HepG2 (cell line): ENCODE measurements around the gene LOXL3. TPM values are rescaled to one million over a fixed set of nuclear protein-coding genes. Genes with fewer than 3 reads are reported as not detected.

Source experiments
- ATF1 ChIP-seq: IDR thresholded peaks from 2 replicates; pipeline ENCODE4 v1.6.1; 2016; ENCODE audit warnings: mild to moderate bottlenecking, control low read depth
- CREB1 ChIP-seq, 2 experiments: fragments of 450-650 bp in 1 of 2; IDR thresholded peaks; 2 replicates each; pipeline ENCODE4 v1.6.1; 2016 to 2017; ENCODE audit warnings: control low read depth in 1 of 2, mild to moderate bottlenecking in 1 of 2, missing compliant biosample characterization in 1 of 2, missing genetic modification characterization in 1 of 2
- HMG20A ChIP-seq: IDR thresholded peaks from 2 replicates; pipeline ENCODE4 v1.6.1; 2016; ENCODE audit warnings: borderline replicate concordance
- HNRNPH1 ChIP-seq: fragments of 200-400 bp; formaldehyde crosslinking; optimal IDR thresholded peaks from 2 replicates; pipeline ENCODE3; 2017; ENCODE audit warnings: mild to moderate bottlenecking, low read depth, low read length
- HOXD1 ChIP-seq: sonication (generic); formaldehyde crosslinking; IDR thresholded peaks from 2 replicates; pipeline ENCODE4 v1.5.0; 2020; ENCODE audit warnings: missing genetic modification reagents
- JARID2 ChIP-seq: sonication (generic); formaldehyde crosslinking; IDR thresholded peaks from 2 replicates; pipeline ENCODE4 v1.8.1; 2023; ENCODE audit warnings: missing genetic modification reagents, inconsistent platforms; ENCODE audit not compliant: insufficient replicate concordance
- KDM4B ChIP-seq: sonication (generic); formaldehyde crosslinking; IDR thresholded peaks from 2 replicates; pipeline ENCODE4 v1.4.0; 2020; ENCODE audit warnings: missing genetic modification reagents
- MED8 ChIP-seq: sonication (generic); formaldehyde crosslinking; IDR thresholded peaks from 2 replicates; pipeline ENCODE4 v1.8.1; 2023; ENCODE audit warnings: mild to moderate bottlenecking, missing genetic modification reagents; ENCODE audit not compliant: insufficient replicate concordance
- PHB2 ChIP-seq: fragments of 450-650 bp; IDR thresholded peaks from 2 replicates; pipeline ENCODE4 v1.6.1; 2018; ENCODE audit not compliant: partially characterized antibody
- ZC3H13 ChIP-seq: sonication (generic); formaldehyde crosslinking; IDR thresholded peaks from 2 replicates; pipeline ENCODE4 v1.8.1; 2023; ENCODE audit warnings: mild to moderate bottlenecking, missing genetic modification reagents, moderate library complexity
- ZKSCAN5 ChIP-seq: sonication (generic); formaldehyde crosslinking; IDR thresholded peaks from 2 replicates; pipeline ENCODE4 v1.5.1; 2020; ENCODE audit warnings: mild to moderate bottlenecking, missing genetic modification reagents
- ZKSCAN8 ChIP-seq: IDR thresholded peaks from 2 replicates; pipeline ENCODE4 v1.6.1; 2016; ENCODE audit warnings: borderline replicate concordance, missing genetic modification reagents, missing compliant biosample characterization
- ZNF296 ChIP-seq: sonication (generic); formaldehyde crosslinking; conservative IDR thresholded peaks from 2 replicates; pipeline ENCODE4 v1.5.0; 2020; ENCODE audit warnings: mild to moderate bottlenecking, missing genetic modification reagents
- ZNF367 ChIP-seq: sonication (generic); formaldehyde crosslinking; IDR thresholded peaks from 2 replicates; pipeline ENCODE4 v1.4.0; 2020; ENCODE audit warnings: missing genetic modification reagents, borderline replicate concordance
- ZNF703 ChIP-seq: sonication (generic); formaldehyde crosslinking; IDR thresholded peaks from 2 replicates; pipeline ENCODE4 v1.5.1; 2020; ENCODE audit warnings: missing genetic modification reagents, mild to moderate bottlenecking, moderate library complexity, borderline replicate concordance
- ZNF772 ChIP-seq: sonication (generic); formaldehyde crosslinking; IDR thresholded peaks from 2 replicates; pipeline ENCODE4 v1.5.0; 2020; ENCODE audit warnings: mild to moderate bottlenecking, missing genetic modification reagents
- ZNF879 ChIP-seq: sonication (generic); formaldehyde crosslinking; IDR thresholded peaks from 2 replicates; pipeline ENCODE4 v1.8.1; 2023; ENCODE audit warnings: missing genetic modification reagents
- ZSCAN29 ChIP-seq: sonication (generic); formaldehyde crosslinking; conservative IDR thresholded peaks from 2 replicates; pipeline ENCODE4 v1.4.0; 2020; ENCODE audit warnings: mild to moderate bottlenecking, missing genetic modification reagents
- polyA plus RNA-seq, 8 experiments: library from polyadenylated mRNA; depleted of rRNA in 3 of 8; stranded (reverse) in 7 of 8; unstranded in 1 of 8; fragments of >200 nt; fragmentation: Illumina TruSeq in 4 of 8; extraction: Trizol in 4 of 8; gene quantifications; 2 replicates each; pipeline versions ENCODE4 v1.2.1 to v1.2.3, GENCODE V29; 2011 to 2016; ENCODE audit warnings: low read depth in 4 of 8, missing spikeins in 1 of 8, mixed read lengths in 1 of 8; ENCODE audit not compliant: insufficient read depth in 1 of 8
- total RNA-seq, 5 experiments: library from RNA; depleted of rRNA; stranded (reverse); fragments of >200 nt; fragmentation: Illumina TruSeq; extraction: Trizol; gene quantifications; 2 replicates each; pipeline ENCODE4 v1.2.3, GENCODE V29; 2016; ENCODE audit warnings: low read depth in 1 of 5
- TF ChIP-seq, protein P1 (sequence below): sonication (generic); formaldehyde crosslinking; IDR thresholded peaks from 2 replicates; pipeline ENCODE4 v1.4.0; 2020; ENCODE audit warnings: missing genetic modification reagents
- TF ChIP-seq, protein P2 (sequence below): IDR thresholded peaks from 2 replicates; pipeline ENCODE4 v1.6.1; 2016
- TF ChIP-seq, protein P3 (sequence below): sonication (generic); formaldehyde crosslinking; IDR thresholded peaks from 2 replicates; pipeline ENCODE4 v1.5.1; 2020; ENCODE audit warnings: mild to moderate bottlenecking, moderate library complexity, missing genetic modification reagents
- TF ChIP-seq, protein P4 (sequence below): sonication (generic); formaldehyde crosslinking; IDR thresholded peaks from 2 replicates; pipeline ENCODE4 v1.4.0; 2020; ENCODE audit warnings: mild to moderate bottlenecking, missing genetic modification reagents
- TF ChIP-seq, protein P5 (sequence below): sonication (generic); formaldehyde crosslinking; conservative IDR thresholded peaks from 2 replicates; pipeline ENCODE4 v1.4.0; 2020; ENCODE audit warnings: missing genetic modification reagents

LOXL3 gene
- total and polyA plus RNA-seq, 2 of the 13 experiments (the other 11 are each of a cell fraction or from before 2014, with no cell fraction given), result 0.55 to 6.5 TPM

DNA sequence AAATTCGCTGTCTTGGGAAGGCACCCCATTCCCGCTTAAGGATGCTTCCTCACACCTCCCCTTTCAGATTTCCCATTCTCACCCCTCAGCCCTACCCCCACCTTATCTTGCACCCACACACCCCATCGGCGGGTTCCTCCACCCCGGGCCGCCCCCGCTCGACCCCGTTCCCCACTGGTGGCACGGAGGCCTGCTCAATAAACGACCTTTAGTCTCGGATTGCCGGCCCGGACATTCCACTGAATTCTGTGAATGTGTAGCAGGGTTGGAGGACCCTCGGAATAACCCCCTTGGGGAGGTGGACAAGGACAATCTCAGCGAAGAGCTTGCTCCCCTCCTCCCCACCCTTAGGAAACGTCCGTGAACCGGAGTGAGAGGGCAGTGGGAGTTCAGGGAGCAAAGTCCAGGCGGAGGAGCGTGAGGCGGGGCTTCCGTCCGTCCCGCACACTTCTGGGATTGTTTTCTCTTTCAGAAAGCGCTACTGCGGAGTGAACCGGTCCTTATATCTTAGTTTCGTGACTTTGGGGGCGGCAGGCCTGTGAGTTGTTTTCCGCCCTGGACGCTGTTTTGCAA is 51.5 kb downstream of the LOXL3 start (continued):
- TF ChIP-seq, protein P1, sequence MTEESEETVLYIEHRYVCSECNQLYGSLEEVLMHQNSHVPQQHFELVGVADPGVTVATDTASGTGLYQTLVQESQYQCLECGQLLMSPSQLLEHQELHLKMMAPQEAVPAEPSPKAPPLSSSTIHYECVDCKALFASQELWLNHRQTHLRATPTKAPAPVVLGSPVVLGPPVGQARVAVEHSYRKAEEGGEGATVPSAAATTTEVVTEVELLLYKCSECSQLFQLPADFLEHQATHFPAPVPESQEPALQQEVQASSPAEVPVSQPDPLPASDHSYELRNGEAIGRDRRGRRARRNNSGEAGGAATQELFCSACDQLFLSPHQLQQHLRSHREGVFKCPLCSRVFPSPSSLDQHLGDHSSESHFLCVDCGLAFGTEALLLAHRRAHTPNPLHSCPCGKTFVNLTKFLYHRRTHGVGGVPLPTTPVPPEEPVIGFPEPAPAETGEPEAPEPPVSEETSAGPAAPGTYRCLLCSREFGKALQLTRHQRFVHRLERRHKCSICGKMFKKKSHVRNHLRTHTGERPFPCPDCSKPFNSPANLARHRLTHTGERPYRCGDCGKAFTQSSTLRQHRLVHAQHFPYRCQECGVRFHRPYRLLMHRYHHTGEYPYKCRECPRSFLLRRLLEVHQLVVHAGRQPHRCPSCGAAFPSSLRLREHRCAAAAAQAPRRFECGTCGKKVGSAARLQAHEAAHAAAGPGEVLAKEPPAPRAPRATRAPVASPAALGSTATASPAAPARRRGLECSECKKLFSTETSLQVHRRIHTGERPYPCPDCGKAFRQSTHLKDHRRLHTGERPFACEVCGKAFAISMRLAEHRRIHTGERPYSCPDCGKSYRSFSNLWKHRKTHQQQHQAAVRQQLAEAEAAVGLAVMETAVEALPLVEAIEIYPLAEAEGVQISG (CRISPR knock-in tag), result no peak
- TF ChIP-seq CREB1 (IDR thresholded peaks at IDR 0.05), result no peak
- no peak for TF ChIP-seq CREB1 (CRISPR knock-in tag; IDR thresholded peaks at IDR 0.05)
- no peak for TF ChIP-seq ZNF367
- TF ChIP-seq ZC3H13 (CRISPR knock-in tag), result peak; percentile 81; the same call in 1 of the 2 replicates
- no peak for TF ChIP-seq HNRNPH1
- TF ChIP-seq ZNF296 (CRISPR knock-in tag), result no peak
- TF ChIP-seq KDM4B, result no peak
- TF ChIP-seq HOXD1 (CRISPR knock-in tag), result no peak
- TF ChIP-seq HMG20A (CRISPR knock-in tag), result peak; percentile 39; the same call in 1 of the 2 replicates
- TF ChIP-seq ZNF879 (CRISPR knock-in tag), result peak; percentile 33; the same call in 1 of the 2 replicates
- no peak; the same call in 1 of the 2 replicates for TF ChIP-seq ZNF703 (CRISPR knock-in tag)
- TF ChIP-seq, protein P2, sequence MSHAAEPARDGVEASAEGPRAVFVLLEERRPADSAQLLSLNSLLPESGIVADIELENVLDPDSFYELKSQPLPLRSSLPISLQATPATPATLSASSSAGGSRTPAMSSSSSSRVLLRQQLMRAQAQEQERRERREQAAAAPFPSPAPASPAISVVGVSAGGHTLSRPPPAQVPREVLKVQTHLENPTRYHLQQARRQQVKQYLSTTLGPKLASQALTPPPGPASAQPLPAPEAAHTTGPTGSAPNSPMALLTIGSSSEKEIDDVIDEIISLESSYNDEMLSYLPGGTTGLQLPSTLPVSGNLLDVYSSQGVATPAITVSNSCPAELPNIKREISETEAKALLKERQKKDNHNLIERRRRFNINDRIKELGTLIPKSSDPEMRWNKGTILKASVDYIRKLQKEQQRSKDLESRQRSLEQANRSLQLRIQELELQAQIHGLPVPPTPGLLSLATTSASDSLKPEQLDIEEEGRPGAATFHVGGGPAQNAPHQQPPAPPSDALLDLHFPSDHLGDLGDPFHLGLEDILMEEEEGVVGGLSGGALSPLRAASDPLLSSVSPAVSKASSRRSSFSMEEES (CRISPR knock-in tag), result peak; percentile 64; the same call in 1 of the 2 replicates
- TF ChIP-seq, protein P3, sequence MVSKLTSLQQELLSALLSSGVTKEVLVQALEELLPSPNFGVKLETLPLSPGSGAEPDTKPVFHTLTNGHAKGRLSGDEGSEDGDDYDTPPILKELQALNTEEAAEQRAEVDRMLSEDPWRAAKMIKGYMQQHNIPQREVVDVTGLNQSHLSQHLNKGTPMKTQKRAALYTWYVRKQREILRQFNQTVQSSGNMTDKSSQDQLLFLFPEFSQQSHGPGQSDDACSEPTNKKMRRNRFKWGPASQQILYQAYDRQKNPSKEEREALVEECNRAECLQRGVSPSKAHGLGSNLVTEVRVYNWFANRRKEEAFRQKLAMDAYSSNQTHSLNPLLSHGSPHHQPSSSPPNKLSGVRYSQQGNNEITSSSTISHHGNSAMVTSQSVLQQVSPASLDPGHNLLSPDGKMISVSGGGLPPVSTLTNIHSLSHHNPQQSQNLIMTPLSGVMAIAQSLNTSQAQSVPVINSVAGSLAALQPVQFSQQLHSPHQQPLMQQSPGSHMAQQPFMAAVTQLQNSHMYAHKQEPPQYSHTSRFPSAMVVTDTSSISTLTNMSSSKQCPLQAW (CRISPR knock-in tag), result no peak; the same call in 1 of the 2 replicates
- TF ChIP-seq, protein P4, sequence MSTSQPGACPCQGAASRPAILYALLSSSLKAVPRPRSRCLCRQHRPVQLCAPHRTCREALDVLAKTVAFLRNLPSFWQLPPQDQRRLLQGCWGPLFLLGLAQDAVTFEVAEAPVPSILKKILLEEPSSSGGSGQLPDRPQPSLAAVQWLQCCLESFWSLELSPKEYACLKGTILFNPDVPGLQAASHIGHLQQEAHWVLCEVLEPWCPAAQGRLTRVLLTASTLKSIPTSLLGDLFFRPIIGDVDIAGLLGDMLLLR (CRISPR knock-in tag), result no peak
- TF ChIP-seq MED8 (CRISPR knock-in tag), result no peak
- no peak; the same call in 1 of the 2 replicates for TF ChIP-seq ZKSCAN5
- TF ChIP-seq ATF1 (CRISPR knock-in tag), result no peak
- TF ChIP-seq, protein P5, sequence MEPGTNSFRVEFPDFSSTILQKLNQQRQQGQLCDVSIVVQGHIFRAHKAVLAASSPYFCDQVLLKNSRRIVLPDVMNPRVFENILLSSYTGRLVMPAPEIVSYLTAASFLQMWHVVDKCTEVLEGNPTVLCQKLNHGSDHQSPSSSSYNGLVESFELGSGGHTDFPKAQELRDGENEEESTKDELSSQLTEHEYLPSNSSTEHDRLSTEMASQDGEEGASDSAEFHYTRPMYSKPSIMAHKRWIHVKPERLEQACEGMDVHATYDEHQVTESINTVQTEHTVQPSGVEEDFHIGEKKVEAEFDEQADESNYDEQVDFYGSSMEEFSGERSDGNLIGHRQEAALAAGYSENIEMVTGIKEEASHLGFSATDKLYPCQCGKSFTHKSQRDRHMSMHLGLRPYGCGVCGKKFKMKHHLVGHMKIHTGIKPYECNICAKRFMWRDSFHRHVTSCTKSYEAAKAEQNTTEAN (CRISPR knock-in tag), result peak; percentile 65
- no peak for TF ChIP-seq JARID2 (CRISPR knock-in tag)
- TF ChIP-seq ZSCAN29 (CRISPR knock-in tag), result no peak
- TF ChIP-seq PHB2, result no peak
- TF ChIP-seq ZNF772 (CRISPR knock-in tag), result peak; percentile 84; the same call in 1 of the 2 replicates
- TF ChIP-seq ZKSCAN8 (CRISPR knock-in tag), result peak; percentile 60; the same call in 1 of the 2 replicates
